GM13977 (cell line): ENCODE measurements around the gene ADAMTSL3.
"Not testable (repeated sequence)": the region's sequence is repeated elsewhere in the genome, so short reads cannot be mapped to it uniquely, and the experiment has no call there.

Source experiments
- DNase-seq: peaks from one replicate; pipeline ENCODE4 v3.0.0; 2012; ENCODE audit warnings: low spot score
- in situ Hi-C: fragments of 300-500 bp; cut with MboI; formaldehyde crosslinking; loops from one replicate; pipeline ENCODE4 v1.12.0; 2022; ENCODE audit warnings: low sequenced_read_pairs, low pct_unique_long_range_greater_than_20kb, mixed read lengths, inconsistent platforms; ENCODE audit not compliant: unreplicated experiment
- TF ChIP-seq, protein P1 (sequence below): IDR thresholded peaks from 2 replicates; pipeline ENCODE4 v1.5.1; 2012; ENCODE audit warnings: mild to moderate bottlenecking, control low read depth; ENCODE audit not compliant: insufficient read depth; ENCODE audit errors: extremely low read depth, missing control alignments

Gene ADAMTSL3

DNA sequence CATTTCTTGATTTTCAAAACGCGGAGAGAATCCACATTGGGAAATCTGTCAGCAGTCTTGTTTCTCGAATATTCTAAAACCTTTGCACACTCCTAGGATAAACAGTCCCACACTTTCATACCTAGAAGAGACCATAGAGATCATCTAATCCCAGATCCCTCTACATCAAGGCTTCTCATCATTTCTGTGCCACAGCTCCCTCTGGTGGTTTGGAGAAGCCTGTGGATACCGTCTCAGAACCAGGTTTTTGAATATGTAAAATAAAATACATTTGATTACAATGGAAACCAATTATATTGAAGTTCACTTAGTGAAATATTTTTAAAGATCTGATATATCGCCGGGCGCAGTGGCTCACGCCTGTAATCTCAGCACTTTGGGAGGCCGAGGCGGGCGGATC, 369.7 kb downstream of the ADAMTSL3 start:
- in situ Hi-C loops, result no loop called here
- TF ChIP-seq, protein P1, sequence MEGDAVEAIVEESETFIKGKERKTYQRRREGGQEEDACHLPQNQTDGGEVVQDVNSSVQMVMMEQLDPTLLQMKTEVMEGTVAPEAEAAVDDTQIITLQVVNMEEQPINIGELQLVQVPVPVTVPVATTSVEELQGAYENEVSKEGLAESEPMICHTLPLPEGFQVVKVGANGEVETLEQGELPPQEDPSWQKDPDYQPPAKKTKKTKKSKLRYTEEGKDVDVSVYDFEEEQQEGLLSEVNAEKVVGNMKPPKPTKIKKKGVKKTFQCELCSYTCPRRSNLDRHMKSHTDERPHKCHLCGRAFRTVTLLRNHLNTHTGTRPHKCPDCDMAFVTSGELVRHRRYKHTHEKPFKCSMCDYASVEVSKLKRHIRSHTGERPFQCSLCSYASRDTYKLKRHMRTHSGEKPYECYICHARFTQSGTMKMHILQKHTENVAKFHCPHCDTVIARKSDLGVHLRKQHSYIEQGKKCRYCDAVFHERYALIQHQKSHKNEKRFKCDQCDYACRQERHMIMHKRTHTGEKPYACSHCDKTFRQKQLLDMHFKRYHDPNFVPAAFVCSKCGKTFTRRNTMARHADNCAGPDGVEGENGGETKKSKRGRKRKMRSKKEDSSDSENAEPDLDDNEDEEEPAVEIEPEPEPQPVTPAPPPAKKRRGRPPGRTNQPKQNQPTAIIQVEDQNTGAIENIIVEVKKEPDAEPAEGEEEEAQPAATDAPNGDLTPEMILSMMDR, result peak; percentile 57
- DNase-seq, result peak; percentile 31

DNA sequence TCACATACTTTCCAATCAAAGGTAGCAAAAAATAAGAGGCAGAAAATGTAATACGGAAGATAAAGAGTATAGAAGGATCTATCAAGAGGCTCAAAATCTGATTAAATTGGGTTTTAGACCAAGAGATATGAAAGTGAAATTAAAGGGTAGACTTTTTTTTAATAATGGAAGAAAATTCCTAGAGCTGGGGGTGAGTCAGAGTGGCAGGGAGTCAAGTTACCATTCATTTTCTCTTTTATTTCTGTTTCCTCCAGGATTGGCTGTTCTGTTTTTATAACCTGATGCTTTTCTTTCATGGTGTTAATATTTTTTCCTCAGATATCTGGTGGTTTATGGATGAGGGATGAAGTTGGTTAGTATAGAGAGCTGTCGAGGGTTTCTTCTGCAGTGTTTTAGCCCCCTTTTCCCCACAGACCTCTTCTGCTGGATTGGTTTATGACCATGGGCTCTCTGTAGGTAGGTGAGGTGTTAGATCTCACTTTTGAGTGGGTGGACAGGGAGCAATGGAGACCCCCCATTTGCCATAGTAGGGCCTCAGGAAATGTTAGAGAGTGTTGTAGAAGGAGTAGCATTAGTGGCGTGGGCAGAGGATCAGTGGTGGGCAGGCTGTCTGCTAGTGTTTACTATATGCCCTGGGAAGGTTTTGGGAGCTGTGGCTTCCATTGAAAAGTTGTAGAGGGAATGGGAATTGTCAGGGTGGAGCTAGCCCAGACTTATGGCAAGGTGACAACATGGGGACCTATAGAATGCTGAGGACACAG, 380.1 kb downstream of the ADAMTSL3 start:
- in situ Hi-C loops, result no loop called here
- TF ChIP-seq, protein P1, result no peak
- no peak for DNase-seq

DNA sequence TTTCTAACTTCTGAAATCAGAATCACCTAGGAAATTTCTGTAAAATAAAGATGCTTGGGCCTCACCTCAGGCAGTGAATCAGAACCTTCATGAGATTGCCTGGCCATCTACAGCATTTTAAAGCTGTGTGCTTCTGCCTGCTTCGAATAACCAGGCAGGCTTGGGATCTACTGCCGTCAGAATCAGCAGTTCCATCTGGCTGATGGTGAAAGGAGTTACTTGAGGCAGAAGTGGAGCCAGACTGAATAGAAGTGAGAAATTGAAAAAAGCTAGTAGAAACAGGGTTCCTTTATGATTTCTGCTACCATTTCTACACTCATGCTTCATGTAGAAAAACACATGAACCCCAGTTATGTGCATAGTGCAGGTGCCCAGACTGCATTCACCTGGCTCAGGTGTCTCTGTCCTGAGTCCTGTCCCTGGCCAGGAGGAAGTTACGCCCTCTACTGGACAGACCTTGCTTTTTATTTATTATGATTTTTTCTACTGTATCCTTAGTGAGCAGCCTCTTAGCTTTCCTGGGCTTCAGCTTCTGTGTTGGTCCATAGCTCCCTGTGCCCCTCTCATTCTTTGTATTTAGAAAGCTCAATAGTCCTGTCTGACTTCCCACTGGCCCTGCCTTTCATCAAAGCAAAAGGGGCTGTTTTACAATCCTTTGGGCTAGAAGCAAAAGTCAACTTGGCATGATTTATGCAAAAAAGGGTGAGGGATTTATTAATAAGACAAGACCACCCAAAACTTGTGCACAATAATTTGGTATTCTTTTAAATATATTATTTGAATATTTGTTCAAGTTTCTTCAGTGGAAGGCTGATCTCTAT, 380.9 kb downstream of the ADAMTSL3 start:
- in situ Hi-C loops, result no loop called here
- peak; percentile 19 for DNase-seq
- TF ChIP-seq, protein P1, result peak; percentile 54

DNA sequence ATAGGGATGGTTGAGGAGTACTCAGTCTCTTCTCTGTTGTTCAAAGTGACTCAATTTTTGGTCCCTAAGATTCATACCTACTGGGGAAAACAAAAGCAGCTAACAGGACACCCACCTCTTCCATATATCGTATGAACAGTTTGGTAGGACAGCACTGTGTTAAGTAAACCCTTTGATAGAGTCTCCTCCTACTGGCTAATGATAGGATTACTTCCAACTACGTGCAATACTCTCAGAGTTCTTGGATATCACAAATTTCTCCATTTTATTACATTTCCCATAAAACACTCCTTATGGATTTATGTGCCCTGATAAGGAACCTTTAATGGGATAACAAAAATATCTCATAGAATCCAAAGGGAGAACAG, 381.5 kb downstream of the ADAMTSL3 start:
- TF ChIP-seq, protein P1, result peak; percentile 49
- in situ Hi-C loops, result no loop called here
- DNase-seq, result peak; percentile 21

DNA sequence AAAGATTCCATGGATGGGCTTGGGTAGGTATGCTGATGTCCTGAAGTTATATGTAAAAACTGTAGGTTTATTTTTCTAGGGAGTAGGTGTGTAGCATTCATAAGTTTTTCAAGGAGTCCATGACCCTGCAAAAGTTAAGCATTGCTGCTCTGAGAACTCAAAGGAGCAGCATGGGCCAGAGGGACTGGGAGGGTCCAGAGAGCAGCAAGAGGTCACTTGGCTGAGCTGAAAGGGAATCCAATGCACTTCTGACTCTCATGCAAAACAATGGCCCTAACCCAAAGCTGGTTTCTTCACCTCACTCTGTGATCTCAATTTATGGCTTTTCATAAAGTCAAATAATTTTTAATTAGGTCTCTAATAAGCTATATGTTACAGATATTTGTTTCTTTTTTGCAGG, 383.4 kb downstream of the ADAMTSL3 start:
- DNase-seq, result no peak
- TF ChIP-seq, protein P1, result no peak
- in situ Hi-C loops, result no loop called here

DNA sequence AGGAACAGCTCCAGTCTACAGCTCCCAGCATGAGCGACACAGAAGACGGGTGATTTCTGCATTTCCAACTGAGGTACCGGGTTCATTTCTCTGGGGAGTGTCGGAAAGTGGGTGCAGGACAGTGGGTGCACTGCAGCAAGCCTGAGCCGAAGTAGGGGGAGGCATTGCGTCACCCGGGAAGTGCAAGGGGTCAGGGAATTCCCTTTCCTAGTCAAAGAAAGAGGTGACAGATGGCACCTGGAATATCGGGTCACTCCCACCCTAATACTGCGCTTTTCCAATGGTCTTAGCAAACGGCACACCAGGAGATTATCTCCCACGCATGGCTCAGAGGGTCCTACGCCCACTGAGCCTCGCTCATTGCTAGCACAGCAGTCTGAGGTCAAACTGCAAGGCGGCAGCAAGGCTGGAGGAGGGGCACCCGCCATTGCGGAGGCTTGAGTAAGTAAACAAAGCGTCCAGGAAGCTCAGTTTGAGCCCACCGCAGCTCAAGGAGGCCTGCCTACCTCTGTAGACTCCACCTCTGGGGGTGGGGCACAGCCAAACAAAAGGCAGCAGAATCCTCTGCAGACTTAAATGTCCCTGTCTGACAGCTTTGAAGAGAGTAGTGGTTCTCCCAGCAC, 388.6 kb downstream of the ADAMTSL3 start:
- DNase-seq, in situ Hi-C loops: not testable (repeated sequence)
